Forelimb muscle (tissue), 1 donor: ENCODE measurements around the gene C19orf25. TPM values are rescaled to one million over a fixed set of nuclear protein-coding genes. Genes with fewer than 3 reads are reported as not detected.
"Not testable (repeated sequence)": the region's sequence is repeated elsewhere in the genome, so short reads cannot be mapped to it uniquely, and the experiment has no call there.

Experiments used
- DNase-seq: peaks from one replicate; pipeline ENCODE4 v3.0.0-alpha.2; 2013; ENCODE audit warnings: low read depth
- polyA plus RNA-seq: library from polyadenylated mRNA; unstranded; fragments of 120-200 nt; gene quantifications from one replicate; pipeline ENCODE4 v1.2.1, GENCODE V29; 2013; ENCODE audit not compliant: insufficient read length

C19orf25 gene
- polyA plus RNA-seq, result 16.5 TPM

DNA sequence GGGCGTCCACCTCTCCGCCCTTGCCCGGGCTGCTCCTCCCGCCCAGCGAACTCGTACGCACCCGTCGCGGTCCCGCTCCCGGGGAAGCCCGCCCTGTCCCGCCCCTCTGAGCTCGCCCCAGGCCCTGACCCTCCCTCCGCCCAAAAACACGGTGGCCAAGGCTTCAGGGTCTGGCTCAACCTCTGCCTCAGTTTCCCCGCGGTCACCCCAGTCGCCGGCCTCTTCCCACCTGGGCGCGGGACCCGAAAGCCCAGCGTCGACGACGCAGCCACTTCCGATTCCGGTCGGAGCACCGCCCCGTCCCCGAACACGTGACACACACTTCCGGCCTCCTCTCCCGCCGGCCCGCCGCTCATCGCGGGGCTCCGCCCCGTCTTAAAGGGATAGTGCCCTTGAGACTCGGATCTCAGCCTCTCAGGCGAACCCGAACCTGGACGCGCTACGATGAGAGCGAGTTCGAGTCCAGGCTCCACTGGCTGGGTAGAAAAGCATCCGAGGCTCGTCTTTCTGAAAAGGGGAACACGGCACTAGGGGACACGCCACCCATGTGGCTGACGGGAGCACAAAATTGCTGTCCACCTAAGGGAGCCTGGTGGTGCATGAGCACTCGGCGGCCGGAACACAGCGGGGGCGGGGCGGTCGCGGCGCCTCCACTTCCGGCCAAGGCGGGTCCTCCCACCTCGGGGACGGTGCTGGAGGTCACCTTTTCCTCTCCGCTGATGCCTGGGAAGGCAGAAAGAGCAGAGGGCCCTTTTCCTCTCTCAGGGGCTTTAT is at the start of gene C19orf25:
TSS of gene C19orf25 (minus strand) at position 282 of the 774 bp plus-strand sequence. CDS start 312 bp downstream, outside the sequence.
- DNase-seq, result peak; percentile 81

DNA sequence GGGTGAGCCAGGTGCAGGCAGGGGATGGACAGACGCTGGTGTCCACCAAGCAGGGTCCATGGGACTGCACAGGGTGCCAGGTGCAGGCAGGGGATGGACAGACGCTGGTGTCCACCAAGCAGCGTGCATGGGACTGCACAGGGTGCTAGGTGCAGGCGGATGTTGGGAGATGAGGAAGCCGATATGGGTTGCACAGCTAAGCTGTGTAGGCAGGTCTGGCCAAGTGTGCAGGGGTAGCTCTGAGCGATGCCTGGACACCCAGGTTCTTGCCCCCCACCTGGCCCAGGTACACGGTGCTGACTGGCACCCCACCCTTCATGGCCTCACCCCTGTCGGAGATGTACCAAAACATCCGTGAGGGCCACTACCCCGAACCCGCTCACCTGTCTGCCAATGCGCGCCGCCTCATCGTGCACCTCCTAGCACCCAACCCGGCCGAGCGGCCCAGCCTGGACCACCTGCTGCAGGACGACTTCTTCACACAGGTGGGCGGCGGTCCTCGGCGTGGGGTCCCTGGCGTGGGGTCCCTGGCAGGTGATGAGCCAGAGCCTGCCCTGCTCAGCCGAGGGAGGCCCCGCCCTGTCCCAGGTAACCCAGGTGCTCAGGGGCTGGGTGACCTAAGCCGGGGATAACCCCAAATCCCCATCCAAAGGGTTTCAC is 48.8 kb upstream of the C19orf25 start:
- DNase-seq, result no peak

DNA sequence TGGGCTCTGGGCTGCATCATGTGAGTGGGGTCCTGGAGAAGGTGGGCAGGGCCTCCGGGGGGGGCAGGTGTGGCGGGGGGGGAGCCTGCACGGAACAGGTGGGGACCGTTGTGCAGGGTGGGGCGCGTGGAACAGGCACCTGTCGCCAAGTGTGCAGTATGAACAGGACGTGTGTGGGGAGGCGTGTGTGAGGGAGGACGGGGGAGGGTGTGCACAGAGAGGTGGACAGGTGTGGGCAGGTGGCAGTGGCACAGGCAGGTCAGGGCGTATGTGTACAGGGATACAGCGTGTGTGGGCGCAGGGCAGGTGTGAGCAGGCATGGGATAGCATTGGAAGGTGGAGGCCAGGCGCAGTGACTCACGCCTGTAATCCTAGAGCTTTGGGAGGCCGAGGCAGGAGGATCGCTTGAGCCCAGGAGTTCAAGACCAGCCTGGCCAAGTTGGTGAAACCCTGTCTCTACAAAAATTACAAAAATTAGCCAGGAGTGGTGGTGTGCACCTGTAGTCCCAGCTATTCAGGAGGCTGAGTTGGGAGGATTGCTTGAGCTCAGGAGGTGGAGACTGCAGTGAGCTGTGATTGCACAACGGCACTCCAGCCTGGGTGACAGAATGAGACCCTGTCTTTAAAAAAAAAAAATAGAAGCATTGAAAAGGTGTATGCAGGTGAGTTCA is 48.1 kb upstream of the C19orf25 start:
- DNase-seq, result no peak

- DNase-seq, result no peak
These were observed 47.2 kb upstream of the C19orf25 start for GRCh38 chr19:1526066-1526778.

DNA sequence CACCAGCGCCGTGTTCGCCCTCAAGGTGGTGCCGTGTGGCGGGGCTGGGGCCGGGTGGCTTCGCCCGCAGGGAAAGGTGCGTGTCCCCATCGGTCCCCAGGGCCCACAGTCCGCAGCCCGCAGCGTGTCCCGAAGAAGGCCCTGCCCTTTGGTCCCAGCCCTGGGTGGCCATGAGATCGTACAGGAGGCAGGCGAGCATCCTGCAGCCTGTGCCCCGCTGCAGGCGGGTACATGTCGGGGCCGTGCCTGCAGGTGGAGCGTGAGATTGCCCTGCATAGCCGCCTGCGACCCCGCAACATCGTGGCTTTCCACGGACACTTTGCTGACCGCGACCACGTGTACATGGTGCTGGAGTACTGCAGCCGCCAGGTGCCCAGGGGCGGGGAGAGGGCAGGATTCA is 46.3 kb upstream of the C19orf25 start:
- DNase-seq, result no peak

DNA sequence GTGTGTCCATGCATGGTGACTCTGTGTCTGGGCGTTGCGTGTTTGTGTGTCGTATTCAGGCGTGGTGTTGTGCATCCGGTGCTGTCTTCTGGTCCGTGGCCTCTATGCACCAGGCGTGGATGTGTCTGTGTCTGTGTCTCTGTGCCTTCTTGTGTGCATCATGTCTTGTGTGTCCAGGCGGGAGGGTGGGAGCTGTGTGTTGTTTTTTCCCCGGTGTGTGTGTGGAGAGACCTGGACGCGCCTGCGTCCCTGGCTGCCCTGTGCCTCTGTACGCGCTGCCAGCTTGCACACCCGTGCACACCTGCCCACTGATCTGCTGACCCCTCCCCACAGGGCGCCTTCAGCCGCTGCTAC is 45.9 kb upstream of the C19orf25 start:
- no peak for DNase-seq

DNA sequence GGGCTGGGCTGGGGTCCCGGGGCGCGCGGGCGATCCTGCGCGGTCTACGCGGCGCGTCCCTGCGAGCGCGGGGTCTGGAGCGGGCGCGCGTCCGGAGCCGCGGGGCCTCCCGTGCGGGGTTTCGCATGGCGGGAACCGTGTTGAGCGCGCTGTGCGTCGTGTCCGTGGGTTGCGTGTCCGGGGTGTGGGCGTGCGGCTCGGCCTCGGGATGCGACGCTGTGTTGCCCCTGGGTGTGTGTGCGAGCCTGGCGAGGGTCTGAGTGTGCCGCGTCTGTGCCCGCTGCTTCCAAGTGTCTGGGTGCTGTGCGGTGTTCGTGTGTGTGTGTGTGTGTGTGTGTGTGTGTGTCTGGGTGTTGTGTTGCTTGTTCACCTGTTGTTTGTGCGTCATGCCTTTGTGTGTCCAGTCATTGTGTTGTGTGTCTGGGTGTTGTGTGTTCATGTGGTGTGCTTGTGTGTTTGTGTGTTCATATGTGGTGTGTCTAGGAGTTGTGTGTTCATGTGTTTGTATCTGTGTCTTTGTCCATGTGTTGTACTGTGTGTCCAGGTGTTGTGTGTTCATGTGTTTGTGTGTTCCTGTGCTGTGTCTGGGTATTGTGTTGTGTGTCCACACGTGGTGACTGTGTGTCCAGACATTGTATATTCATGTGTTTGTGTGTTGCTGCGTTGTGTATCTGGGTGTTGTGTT is 45.4 kb upstream of the C19orf25 start:
- no peak for DNase-seq

- no peak for DNase-seq
These were observed 44.6 kb upstream of the C19orf25 start, which contains the start of gene PLK5 for GRCh38 chr19:1523412-1524286. Gene PLK5 (plus strand): TSS chr19:1524077. CDS start chr19:1526997, 2,920 bp downstream.

GRCh38 chr19:1522838-1523237 is 43.8 kb upstream of the C19orf25 start:
- no peak for DNase-seq

GRCh38 chr19:1522061-1522460 is 43.0 kb upstream of the C19orf25 start:
- DNase-seq, result no peak

GRCh38 chr19:1521636-1522035 is 42.6 kb upstream of the C19orf25 start:
- DNase-seq, result no peak

- DNase-seq, result no peak
These were observed 41.3 kb upstream of the C19orf25 start for GRCh38 chr19:1520203-1520780.

GRCh38 chr19:1519802-1520201 is 40.8 kb upstream of the C19orf25 start:
- DNase-seq, result not testable (repeated sequence)

DNA sequence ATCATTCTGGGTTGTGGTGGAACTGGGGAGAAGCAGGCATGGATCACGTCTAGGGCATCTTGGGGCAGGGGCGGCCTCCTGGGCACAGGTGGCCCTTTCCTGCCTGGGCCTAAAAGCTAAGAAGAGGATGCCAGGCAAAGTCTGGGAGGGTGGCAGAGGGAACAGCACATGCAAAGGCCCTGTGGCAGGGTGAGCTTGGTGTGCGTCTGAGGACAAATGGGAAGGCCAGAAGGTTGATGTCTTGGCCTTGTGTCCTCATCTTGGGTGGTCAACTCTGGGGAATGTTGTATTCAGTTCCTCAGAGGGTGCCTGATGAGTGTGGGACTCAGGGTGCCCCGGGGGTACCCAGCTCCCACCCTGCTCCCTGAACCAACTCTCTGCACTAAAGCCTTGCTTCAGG is 39.5 kb upstream of the C19orf25 start:
- no peak for DNase-seq

GRCh38 chr19:1516395-1516753 is 37.4 kb upstream of the C19orf25 start:
- DNase-seq, result no peak

GRCh38 chr19:1514986-1515721 is 36.1 kb upstream of the C19orf25 start:
- DNase-seq, result no peak

GRCh38 chr19:1514295-1514661 is 35.3 kb upstream of the C19orf25 start:
- DNase-seq, result no peak

GRCh38 chr19:1513499-1514294 is 34.7 kb upstream of the C19orf25 start:
- DNase-seq, result no peak
